ENCODE results near the gene C6orf89.

- TF ChIP-seq CTCF (IDR thresholded peaks at IDR 0.05 in 8 of 11, conservative IDR thresholded peaks at IDR 0.05 in 3 of 11): no peak
- no peak for TF ChIP-seq POLR2A (IDR thresholded peaks at IDR 0.05)
- TF ChIP-seq POLR2AphosphoS5 (IDR thresholded peaks at IDR 0.05): no peak
Measured at GRCh38 chr6:36856277-36856676, 29.5 kb upstream of the C6orf89 start.
